ENCODE measurements around the gene MT1X.

DNA sequence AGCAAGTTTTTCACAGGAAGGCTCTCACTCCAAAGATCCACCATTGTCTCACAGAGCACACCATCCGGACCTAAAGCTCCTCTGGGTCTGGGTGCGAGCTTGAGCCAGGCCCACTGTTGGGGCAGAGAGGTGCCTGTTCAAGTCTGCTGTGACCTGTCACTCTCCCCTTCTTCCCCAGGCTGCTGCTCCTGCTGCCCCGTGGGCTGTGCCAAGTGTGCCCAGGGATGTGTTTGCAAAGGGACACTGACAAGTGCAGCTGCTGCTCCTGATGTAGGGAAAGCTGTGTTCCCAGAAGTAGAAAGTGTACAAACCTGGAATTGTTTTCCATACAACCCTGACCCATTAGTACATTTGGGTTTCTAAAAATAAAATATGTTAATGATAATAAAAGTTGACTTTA is 4.8 kb upstream of the MT1X start:
- TF ChIP-seq CTCF (IDR thresholded peaks at IDR 0.05; ENCODE audit: low read length), result no peak
- no peak for TF ChIP-seq EZH2 (optimal IDR thresholded peaks at IDR 0.05; ENCODE audit: low read depth, low read length)
- TF ChIP-seq EZH2phosphoT487 (IDR thresholded peaks at IDR 0.05; ENCODE audit: low read length), result no peak

Measured in MM.1S (cell line).